Subcutaneous preadipocyte (primary cell): ENCODE results near the gene COPG1. TPM values are rescaled to one million over a fixed set of nuclear protein-coding genes. Genes with fewer than 3 reads are reported as not detected.

Experiments used
- small RNA-seq: library from RNA; depleted of rRNA; stranded (forward); fragments of <200 nt; gene quantifications from one replicate; pipeline ENCODE3, GENCODE V24; 2012
- total RNA-seq: library from RNA; depleted of rRNA; stranded (reverse); fragments of >200 nt; gene quantifications from 2 replicates; pipeline ENCODE4 v1.2.3, GENCODE V29; 2012

The COPG1 gene, protein sequence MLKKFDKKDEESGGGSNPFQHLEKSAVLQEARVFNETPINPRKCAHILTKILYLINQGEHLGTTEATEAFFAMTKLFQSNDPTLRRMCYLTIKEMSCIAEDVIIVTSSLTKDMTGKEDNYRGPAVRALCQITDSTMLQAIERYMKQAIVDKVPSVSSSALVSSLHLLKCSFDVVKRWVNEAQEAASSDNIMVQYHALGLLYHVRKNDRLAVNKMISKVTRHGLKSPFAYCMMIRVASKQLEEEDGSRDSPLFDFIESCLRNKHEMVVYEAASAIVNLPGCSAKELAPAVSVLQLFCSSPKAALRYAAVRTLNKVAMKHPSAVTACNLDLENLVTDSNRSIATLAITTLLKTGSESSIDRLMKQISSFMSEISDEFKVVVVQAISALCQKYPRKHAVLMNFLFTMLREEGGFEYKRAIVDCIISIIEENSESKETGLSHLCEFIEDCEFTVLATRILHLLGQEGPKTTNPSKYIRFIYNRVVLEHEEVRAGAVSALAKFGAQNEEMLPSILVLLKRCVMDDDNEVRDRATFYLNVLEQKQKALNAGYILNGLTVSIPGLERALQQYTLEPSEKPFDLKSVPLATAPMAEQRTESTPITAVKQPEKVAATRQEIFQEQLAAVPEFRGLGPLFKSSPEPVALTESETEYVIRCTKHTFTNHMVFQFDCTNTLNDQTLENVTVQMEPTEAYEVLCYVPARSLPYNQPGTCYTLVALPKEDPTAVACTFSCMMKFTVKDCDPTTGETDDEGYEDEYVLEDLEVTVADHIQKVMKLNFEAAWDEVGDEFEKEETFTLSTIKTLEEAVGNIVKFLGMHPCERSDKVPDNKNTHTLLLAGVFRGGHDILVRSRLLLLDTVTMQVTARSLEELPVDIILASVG
- total RNA-seq = 253 and 336 TPM in 2 replicates

DNA sequence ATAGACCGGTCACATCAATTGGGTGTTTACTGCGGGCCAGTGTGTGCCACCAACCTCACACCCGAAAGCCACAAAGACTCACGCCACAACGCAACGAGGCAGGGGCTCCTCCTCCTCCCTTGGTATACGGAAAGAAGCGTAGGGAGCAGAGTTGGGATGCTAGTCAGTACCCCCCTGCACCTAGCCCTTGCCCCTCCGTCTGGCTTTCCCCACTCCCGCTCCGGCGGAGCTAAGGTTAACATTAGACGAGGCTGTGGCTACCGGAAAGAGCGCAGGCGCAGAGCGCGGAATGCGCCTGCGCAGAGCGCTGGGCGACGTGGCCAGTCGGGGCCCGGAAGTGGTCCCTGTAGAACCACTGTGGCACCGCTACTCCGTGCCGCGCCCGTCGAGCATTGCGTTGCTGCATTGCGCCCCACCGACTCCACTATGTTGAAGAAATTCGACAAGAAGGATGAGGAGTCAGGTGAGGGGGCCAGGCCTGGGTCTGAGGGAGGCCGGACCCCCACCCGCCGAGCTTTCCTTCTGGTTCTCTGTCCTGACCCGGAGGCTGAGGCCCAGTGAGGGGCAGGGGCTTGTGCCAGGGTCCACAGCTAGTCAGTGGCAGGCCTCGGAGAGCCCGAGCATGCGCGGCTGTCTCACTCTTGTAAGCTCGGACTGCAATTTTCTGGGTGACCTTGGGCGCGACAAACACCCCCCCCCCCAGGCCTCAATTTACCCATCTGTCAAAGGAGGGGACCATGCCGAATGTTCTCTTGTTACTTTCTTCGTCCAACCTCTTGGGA is at the start of gene COPG1:
TSS of gene COPG1 (plus strand) at position 323 of the 782 bp plus-strand sequence. CDS start at position 427, 104 bp downstream.

DNA sequence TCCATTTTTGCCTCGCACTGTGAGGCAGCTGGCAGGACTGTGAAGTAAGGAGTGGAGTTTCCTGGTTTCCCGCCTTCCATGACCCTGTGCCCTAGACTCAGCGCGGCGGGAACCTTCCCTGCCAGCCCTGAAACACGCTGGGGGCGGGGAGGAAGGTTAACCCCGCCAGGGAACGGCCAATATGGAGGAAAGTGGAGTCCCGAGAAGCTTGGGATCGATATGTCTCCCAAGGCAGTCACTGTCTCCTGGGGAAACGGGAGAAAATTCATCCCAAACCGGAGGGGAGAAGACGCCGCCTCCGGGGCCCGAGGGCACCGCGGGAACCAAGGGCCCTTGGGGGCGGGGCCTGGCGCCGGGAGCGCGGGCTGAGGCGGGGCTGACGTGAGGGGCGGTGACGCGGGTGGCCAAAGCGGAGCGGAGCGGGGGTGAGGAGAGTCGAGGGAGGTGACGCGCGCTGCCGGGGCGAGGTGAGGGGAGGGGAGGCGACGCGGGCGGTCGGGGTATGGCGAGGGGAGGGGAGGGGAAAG is 29.1 kb downstream of the COPG1 start, which contains the start of gene HMCES:
TSS of gene HMCES (plus strand) at position 432 of the 527 bp plus-strand sequence. CDS start 863 bp downstream, outside the sequence.

Small RNA genes lying within 50 kb of the gene (small RNA-seq; reads per million reads assigned to genes)
- gene MIR6826 = 0.11 reads per million
- not detected for gene RPS27P12

Other genes starting within 250 kb of the COPG1 start
- not detected in 2 replicates for gene EFCC1, start 248.3 kb upstream of the COPG1 start, total RNA-seq
- not detected in 2 replicates for gene GP9, start 188.8 kb upstream of the COPG1 start, total RNA-seq
- gene RAB43, start 127.8 kb upstream of the COPG1 start, total RNA-seq = 5.1 and 8.4 TPM in 2 replicates
- gene ISY1, start 88.5 kb upstream of the COPG1 start, total RNA-seq = 22.8 and 31.5 TPM in 2 replicates
- 217 and 230 TPM in 2 replicates for gene CNBP, start 65.7 kb upstream of the COPG1 start, total RNA-seq
- gene HMCES, start 29.3 kb downstream of the COPG1 start, total RNA-seq = 11.8 and 19.5 TPM in 2 replicates
- gene EFCAB12, start 179.0 kb downstream of the COPG1 start, total RNA-seq = under 0.01 TPM in 1 of 2 replicates, not detected in the other
- gene MBD4, start 190.3 kb downstream of the COPG1 start, total RNA-seq = 22.4 and 23.5 TPM in 2 replicates
- gene IFT122, start 190.6 kb downstream of the COPG1 start, total RNA-seq = 19.9 and 22.4 TPM in 2 replicates